ENCODE results near the gene FEN1.

DNA sequence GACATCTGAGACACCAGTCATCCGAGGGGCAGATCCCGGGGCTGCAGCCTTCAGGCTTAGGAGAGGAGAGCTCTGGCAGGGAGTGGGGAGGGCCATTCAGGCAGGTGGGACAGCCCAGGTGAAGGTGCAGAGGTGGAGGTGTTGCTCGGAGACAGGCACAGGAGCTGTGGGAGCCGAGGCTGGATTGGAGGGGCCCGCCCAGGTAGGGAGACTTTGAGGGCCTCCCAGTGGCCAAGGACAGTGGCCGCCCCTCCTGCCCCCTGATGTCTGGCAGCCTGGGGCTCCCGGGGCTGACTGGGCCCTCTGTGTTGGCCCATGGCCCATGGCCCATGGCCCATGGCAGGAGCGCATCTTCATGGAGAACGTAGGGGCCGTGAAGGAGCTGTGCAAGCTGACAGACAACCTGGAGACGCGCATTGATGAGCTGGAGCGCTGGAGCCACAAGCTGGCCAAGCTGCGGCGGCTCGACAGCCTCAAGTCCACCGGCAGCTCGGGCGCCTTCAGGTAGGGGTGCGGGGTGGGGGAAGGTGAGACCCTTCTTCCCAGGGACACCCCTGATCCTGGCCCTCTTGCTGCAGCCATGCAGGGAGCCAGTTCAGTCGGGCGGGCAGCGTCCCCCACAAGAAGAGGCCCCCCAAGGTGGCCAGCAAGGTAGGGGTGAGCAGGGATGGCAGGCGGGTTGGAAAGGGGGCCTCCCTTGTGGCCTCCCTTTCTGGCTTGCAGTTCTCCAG, 13.6 kb upstream of the FEN1 start:
- TF ChIP-seq CBX5 (CRISPR knock-in tag; IDR thresholded peaks at IDR 0.05; ENCODE audit: borderline replicate concordance) (no peak), ZFP37 (CRISPR knock-in tag; IDR thresholded peaks at IDR 0.05; ENCODE audit: borderline replicate concordance) (no peak), ELF4 (CRISPR knock-in tag; IDR thresholded peaks at IDR 0.05; ENCODE audit: borderline replicate concordance) (no peak), KLF13 (CRISPR knock-in tag; IDR thresholded peaks at IDR 0.05) (no peak), FOXA1 (IDR thresholded peaks at IDR 0.05) (no peak), FOXA1 (CRISPR knock-in tag; IDR thresholded peaks at IDR 0.05) (no peak), CBX2 (IDR thresholded peaks at IDR 0.05; ENCODE audit: low read depth, low read length) (no peak), CBX2 (CRISPR knock-in tag; IDR thresholded peaks at IDR 0.05; ENCODE audit: low read depth) (no peak), SRSF9 (IDR thresholded peaks at IDR 0.05; ENCODE audit: borderline replicate concordance, insufficient read depth, low read depth, low read length, poor library complexity, severe bottlenecking) (no peak), EZH2 (conservative IDR thresholded peaks at IDR 0.05; ENCODE audit: low read depth, low read length) (no peak), SMC3 (IDR thresholded peaks at IDR 0.05; ENCODE audit: low read length) (no peak)
- TF ChIP-seq, protein P1, sequence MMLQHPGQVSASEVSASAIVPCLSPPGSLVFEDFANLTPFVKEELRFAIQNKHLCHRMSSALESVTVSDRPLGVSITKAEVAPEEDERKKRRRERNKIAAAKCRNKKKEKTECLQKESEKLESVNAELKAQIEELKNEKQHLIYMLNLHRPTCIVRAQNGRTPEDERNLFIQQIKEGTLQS (CRISPR knock-in tag; IDR thresholded peaks at IDR 0.05): no peak
